Activated naive CD4-positive, alpha-beta T cell treated with anti-CD3 and anti-CD28 coated beads, Interleukin-2, amount 50 U/mL, for 72 hours (primary cell): Measurements from ENCODE around the gene CNKSR3. TPM values are rescaled to one million over a fixed set of nuclear protein-coding genes. Genes with fewer than 3 reads are reported as not detected.
A peak's percentile ranks its signal among the peaks of the same experiment; 100 is the strongest.

Experiments
- ATAC-seq, 2 donors: fragments of 150-1000 bp; cut with Tn5 transposase; 2 replicates each; pipeline ENCODE4 v1.10.0; 2021; ENCODE audit warnings: mild to moderate bottlenecking in 2 of 2, moderate library complexity in 2 of 2
- DNase-seq, 2 donors: peaks; one replicate each; pipeline ENCODE4 v3.0.0; 2021 to 2022; ENCODE audit warnings: low spot score in 2 of 2
- H3K27ac Mint-ChIP-seq, 2 donors: one replicate each; pipeline ENCODE4 v1.8.0; 2022; ENCODE audit warnings: mild to moderate bottlenecking in 2 of 2, mixed read lengths in 2 of 2
- H3K36me3 Mint-ChIP-seq, 2 donors: one replicate each; pipeline ENCODE4 v1.8.0; 2022; ENCODE audit warnings: mixed read lengths in 2 of 2
- H3K9me3 Mint-ChIP-seq, 2 donors: one replicate each; pipeline ENCODE4 v1.8.0; 2022; ENCODE audit warnings: mixed read lengths in 2 of 2
- total RNA-seq, 2 donors: library from RNA; stranded (reverse); gene quantifications; one replicate each; pipeline ENCODE4 v1.2.3, GENCODE V29; 2022

The CNKSR3 gene
- total RNA-seq, 2 donors from 2014 or later: 0.78 TPM; not detected in 1

GRCh38 chr6:154457046-154457713 is 53.3 kb downstream of the CNKSR3 start:
- DNase-seq: no peak
- Mint-ChIP-seq H3K36me3 (no peaks in the 10 kb centered on the region), H3K9me3 (no peaks in the 10 kb centered on the region), H3K27ac (peak overlapping the region in 1 of 2 donors; percentile 35)
- no peak for ATAC-seq

- H3K27ac Mint-ChIP-seq: no peak overlapping the region
- no peaks in the 10 kb centered on the region for H3K36me3 Mint-ChIP-seq
- ATAC-seq (no peak), DNase-seq (no peak)
- H3K9me3 Mint-ChIP-seq: no peaks in the 10 kb centered on the region
These were observed 57.2 kb downstream of the CNKSR3 start for GRCh38 chr6:154453329-154453728.

- H3K36me3 Mint-ChIP-seq: no peaks in the 10 kb centered on the region
- DNase-seq: no peak
- no peak overlapping the region for H3K27ac Mint-ChIP-seq
- ATAC-seq: no peak
- no peaks in the 10 kb centered on the region for H3K9me3 Mint-ChIP-seq
These were observed 60.0 kb downstream of the CNKSR3 start for GRCh38 chr6:154450498-154450897.

- no peak for ATAC-seq
- no peak for DNase-seq
- H3K9me3 Mint-ChIP-seq: no peaks in the 10 kb centered on the region
- no peaks in the 10 kb centered on the region for H3K36me3 Mint-ChIP-seq
- no peak overlapping the region for H3K27ac Mint-ChIP-seq
These were observed 61.9 kb downstream of the CNKSR3 start for GRCh38 chr6:154448448-154449096.

GRCh38 chr6:154447954-154448353 is 62.5 kb downstream of the CNKSR3 start:
- DNase-seq (no peak), ATAC-seq (no peak)
- Mint-ChIP-seq H3K36me3 (no peaks in the 10 kb centered on the region), H3K27ac (no peak overlapping the region), H3K9me3 (no peaks in the 10 kb centered on the region)

- Mint-ChIP-seq H3K9me3 (no peaks in the 10 kb centered on the region), H3K27ac (no peak overlapping the region), H3K36me3 (no peaks in the 10 kb centered on the region)
- no peak for DNase-seq
- no peak for ATAC-seq
These were observed 63.5 kb downstream of the CNKSR3 start for GRCh38 chr6:154446984-154447383.

- no peaks in the 10 kb centered on the region for H3K9me3 Mint-ChIP-seq
- DNase-seq (no peak), ATAC-seq (no peak)
- no peaks in the 10 kb centered on the region for H3K36me3 Mint-ChIP-seq
- H3K27ac Mint-ChIP-seq: no peak overlapping the region
These were observed 65.1 kb downstream of the CNKSR3 start for GRCh38 chr6:154445417-154445816.

- Mint-ChIP-seq H3K36me3 (no peaks in the 10 kb centered on the region), H3K9me3 (no peaks in the 10 kb centered on the region), H3K27ac (no peak overlapping the region)
- ATAC-seq (no peak), DNase-seq (no peak)
These were observed 68.5 kb downstream of the CNKSR3 start for GRCh38 chr6:154441995-154442310.

GRCh38 chr6:154440422-154441043 is 70.0 kb downstream of the CNKSR3 start:
- no peak for ATAC-seq
- no peaks in the 10 kb centered on the region for H3K36me3 Mint-ChIP-seq

GRCh38 chr6:154440022-154440421 is 70.5 kb downstream of the CNKSR3 start:
- ATAC-seq: no peak
- DNase-seq: no peak
- no peaks in the 10 kb centered on the region for H3K36me3 Mint-ChIP-seq

More at GRCh38 chr6:154440422-154441043, 70.0 kb downstream of the CNKSR3 start:
- DNase-seq: no peak
- Mint-ChIP-seq H3K9me3 (no peaks in the 10 kb centered on the region), H3K27ac (no peak overlapping the region)

GRCh38 chr6:154438882-154439415 is 71.5 kb downstream of the CNKSR3 start:
- DNase-seq: no peak
- ATAC-seq: no peak
- no peaks in the 10 kb centered on the region for H3K9me3 Mint-ChIP-seq
- H3K27ac Mint-ChIP-seq: no peak overlapping the region
- H3K36me3 Mint-ChIP-seq: no peaks in the 10 kb centered on the region

More at GRCh38 chr6:154440022-154440421, 70.5 kb downstream of the CNKSR3 start:
- Mint-ChIP-seq H3K27ac (no peak overlapping the region), H3K9me3 (no peaks in the 10 kb centered on the region)

GRCh38 chr6:154435400-154435945 is 75.0 kb downstream of the CNKSR3 start:
- ATAC-seq: no peak
- no peak overlapping the region for H3K27ac Mint-ChIP-seq
- no peak for DNase-seq
- H3K9me3 Mint-ChIP-seq: peaks cover 0 to 8% of the 10 kb centered on the region in 2 donors
- no peaks in the 10 kb centered on the region for H3K36me3 Mint-ChIP-seq

GRCh38 chr6:154434662-154435061 is 75.8 kb downstream of the CNKSR3 start:
- ATAC-seq (no peak), DNase-seq (no peak)
- Mint-ChIP-seq H3K36me3 (no peaks in the 10 kb centered on the region), H3K9me3 (peaks cover 0 to 8% of the 10 kb centered on the region in 2 donors), H3K27ac (no peak overlapping the region)

GRCh38 chr6:154433477-154434241 is 76.8 kb downstream of the CNKSR3 start:
- Mint-ChIP-seq H3K9me3 (peaks cover 0 to 8% of the 10 kb centered on the region in 2 donors), H3K36me3 (no peaks in the 10 kb centered on the region), H3K27ac (no peak overlapping the region)
- DNase-seq: no peak
- ATAC-seq: no peak

GRCh38 chr6:154432533-154433476 is 77.7 kb downstream of the CNKSR3 start:
- Mint-ChIP-seq H3K36me3 (no peaks in the 10 kb centered on the region), H3K9me3 (peaks cover 0 to 8% of the 10 kb centered on the region in 2 donors), H3K27ac (peak overlapping the region in 1 of 2 donors; percentile 24)
- ATAC-seq: no peak
- DNase-seq: no peak

GRCh38 chr6:154430481-154430919 is 80.0 kb downstream of the CNKSR3 start:
- Mint-ChIP-seq H3K36me3 (no peaks in the 10 kb centered on the region), H3K27ac (no peak overlapping the region), H3K9me3 (peaks cover 0 to 8% of the 10 kb centered on the region in 2 donors)
- no peak for DNase-seq
- no peak for ATAC-seq
